SH-SY5Y (cell line): Measurements from ENCODE around the gene MMP11.

ENCODE experiments used
- GATA2 ChIP-seq: IDR thresholded peaks from 2 replicates; pipeline ENCODE4 v1.6.1; 2011; ENCODE audit warnings: mild to moderate bottlenecking, low read depth, low read length
- GATA3 ChIP-seq: IDR thresholded peaks from 2 replicates; pipeline ENCODE4 v1.6.1; 2011; ENCODE audit warnings: low read depth, mild to moderate bottlenecking, low read length, moderate library complexity

DNA sequence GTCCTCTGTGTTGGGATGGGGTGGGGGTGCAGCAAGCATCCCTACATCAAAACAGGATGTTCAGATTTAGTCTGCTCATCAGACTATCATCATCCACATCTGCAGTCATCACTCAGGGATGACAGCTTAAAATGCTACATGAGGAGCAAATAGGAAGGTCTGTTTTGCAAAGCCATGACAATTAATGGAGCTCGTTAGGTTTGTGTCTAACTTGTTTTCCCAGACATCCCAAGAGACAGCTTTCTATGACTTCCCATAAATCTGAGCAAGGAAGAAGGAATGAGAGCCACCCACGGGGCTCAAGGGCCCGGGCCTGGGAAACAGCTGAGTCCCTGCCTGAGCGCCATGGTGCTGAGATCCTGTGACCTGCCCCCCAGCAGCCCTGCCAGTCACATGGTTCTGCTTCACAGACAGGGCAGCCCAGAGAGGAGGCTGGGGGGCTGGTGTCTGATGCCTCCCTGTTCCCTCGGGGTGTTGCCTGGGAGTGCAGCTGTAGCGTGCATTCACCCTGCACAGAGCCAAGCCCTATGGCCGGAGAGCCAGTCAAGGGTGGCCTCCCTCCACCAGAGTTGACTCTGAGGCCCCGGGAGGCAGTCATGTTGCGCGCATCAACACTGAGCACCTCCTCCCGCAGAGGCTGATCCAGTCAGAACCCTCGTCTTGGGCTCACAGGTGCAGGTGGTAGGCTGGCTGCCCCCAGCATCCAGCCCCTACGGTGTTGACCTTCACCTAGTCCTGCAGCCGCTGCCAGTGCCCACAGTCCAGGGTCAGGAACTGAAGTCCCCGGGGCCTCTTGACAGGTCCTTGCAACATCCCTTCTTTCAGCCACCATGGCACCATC, 54.1 kb downstream of the MMP11 start:
- TF ChIP-seq GATA2, result peak; percentile 97
- TF ChIP-seq GATA3, result no peak; the same call in 1 of the 2 replicates
